22Rv1 (cell line): ENCODE results near the gene CD2AP.

Source experiments
- H3K27ac ChIP-seq: fragments of 450-650 bp; 2 replicates; pipeline ENCODE4 v1.5.1; 2017
- ZFX ChIP-seq: fragments of 450-650 bp; IDR thresholded peaks from 2 replicates; pipeline ENCODE4 v1.6.1; 2017; ENCODE audit warnings: antibody characterized with exemption, borderline replicate concordance
- TF ChIP-seq, protein P1 (sequence below): fragments of 450-650 bp; IDR thresholded peaks from 2 replicates; pipeline ENCODE4 v1.5.1; 2017; ENCODE audit warnings: mild to moderate bottlenecking

CD2AP gene

DNA sequence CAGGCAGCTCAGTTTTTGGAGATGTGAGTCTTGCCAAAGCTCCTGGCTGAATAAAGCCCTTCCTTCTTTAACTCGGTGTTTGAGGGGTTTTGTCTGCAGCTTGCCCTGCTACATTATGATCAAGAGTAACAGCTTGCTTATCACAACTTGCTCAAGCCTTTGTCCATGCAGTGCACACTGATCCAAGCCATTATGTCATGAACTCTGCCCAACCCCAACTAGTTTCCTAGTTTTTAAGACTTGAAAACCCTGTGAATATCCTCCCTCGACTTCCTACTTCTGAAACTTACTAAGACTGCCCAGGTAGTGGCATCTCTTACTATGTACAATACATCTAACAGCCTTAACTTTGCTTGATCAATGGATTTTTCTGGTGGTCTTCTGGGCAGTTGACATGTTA lies 170.4 kb downstream of the CD2AP start:
- no peak overlapping the region for H3K27ac ChIP-seq
- TF ChIP-seq, protein P1, sequence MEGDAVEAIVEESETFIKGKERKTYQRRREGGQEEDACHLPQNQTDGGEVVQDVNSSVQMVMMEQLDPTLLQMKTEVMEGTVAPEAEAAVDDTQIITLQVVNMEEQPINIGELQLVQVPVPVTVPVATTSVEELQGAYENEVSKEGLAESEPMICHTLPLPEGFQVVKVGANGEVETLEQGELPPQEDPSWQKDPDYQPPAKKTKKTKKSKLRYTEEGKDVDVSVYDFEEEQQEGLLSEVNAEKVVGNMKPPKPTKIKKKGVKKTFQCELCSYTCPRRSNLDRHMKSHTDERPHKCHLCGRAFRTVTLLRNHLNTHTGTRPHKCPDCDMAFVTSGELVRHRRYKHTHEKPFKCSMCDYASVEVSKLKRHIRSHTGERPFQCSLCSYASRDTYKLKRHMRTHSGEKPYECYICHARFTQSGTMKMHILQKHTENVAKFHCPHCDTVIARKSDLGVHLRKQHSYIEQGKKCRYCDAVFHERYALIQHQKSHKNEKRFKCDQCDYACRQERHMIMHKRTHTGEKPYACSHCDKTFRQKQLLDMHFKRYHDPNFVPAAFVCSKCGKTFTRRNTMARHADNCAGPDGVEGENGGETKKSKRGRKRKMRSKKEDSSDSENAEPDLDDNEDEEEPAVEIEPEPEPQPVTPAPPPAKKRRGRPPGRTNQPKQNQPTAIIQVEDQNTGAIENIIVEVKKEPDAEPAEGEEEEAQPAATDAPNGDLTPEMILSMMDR = no peak
- TF ChIP-seq ZFX = no peak

DNA sequence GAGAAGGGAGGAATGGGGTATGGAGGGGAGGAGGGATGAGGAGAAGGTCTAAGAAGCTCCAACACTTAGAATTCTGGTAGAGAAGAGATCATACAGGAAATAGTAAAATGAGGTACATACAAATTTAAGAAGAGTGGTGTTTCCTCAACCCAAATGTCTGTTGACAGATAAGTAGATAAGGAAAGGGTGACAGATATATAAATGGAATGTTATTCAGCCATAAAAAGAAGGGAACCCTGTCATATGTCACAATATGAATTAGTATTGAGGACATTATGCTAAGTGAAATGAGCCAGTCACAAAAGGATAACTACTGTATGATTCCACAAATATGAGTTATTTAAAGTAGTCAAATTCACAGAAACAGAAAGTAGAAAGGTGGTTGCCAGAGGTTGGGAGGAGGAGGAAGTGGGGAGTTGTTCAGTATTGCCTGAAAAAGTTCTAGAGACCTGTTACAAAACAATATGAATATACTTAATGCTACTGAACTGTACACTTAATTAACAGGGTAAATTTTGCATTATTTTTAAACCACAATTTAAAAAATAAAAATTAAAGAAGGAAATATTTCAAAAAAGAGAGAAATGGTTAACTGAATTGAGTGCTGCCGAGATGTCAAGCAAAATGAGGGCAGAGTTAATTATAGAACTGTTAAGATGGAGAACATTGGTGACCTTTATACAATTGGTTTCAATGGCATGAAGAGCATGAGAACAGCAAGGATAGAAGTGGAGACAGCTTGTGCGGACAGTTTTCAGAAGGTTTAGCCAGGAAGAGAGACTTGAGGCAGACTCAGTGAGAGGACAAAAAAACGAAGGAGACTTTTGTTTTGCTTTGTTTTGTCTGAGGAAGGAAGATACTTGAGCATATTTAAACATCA lies 173.2 kb downstream of the CD2AP start:
- TF ChIP-seq ZFX = no peak
- TF ChIP-seq, protein P1 = no peak
- H3K27ac ChIP-seq = no peak overlapping the region

DNA sequence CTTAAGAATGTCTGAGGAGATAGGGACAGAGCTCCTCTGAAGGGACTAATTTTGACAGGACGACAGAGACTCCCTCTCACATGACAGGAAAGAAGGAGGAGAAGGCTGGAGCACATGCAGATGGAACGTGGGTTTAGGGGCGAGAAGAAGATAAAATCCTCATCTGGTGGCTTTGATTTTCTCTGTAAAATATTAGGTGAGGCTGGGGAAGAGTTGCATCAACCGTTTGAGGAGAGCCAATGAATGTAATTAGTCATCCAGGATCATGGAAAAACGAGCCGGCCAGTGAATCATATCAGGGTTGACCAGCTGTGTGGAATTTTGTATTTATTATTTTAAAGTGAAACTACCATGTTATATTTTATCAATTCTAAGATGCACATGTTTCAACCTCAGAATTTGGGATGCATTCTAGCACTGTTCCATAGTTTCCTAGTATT lies 173.9 kb downstream of the CD2AP start:
- TF ChIP-seq ZFX = no peak
- TF ChIP-seq, protein P1 = no peak
- H3K27ac ChIP-seq = no peak overlapping the region

DNA sequence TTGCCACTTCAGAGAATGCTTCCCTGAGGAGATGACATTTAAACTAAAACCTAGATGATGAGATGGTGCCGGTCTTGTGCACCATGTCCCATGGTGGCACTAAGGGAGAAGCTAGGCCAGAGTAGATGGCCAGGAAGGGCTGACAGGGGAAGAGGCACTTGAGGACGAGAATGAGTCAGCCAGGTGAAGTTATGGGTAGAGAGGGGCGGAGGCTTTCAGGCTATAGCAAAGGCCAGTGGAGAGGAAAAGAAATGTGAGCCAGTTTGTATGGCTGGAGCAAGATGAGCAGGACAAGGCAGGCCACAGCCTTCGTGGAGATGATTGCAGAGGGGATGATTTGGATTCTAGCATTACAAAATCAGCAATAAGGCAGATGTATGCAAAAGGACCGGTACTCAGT lies 176.1 kb downstream of the CD2AP start:
- TF ChIP-seq, protein P1 = no peak
- no peak for TF ChIP-seq ZFX
- H3K27ac ChIP-seq = no peak overlapping the region

DNA sequence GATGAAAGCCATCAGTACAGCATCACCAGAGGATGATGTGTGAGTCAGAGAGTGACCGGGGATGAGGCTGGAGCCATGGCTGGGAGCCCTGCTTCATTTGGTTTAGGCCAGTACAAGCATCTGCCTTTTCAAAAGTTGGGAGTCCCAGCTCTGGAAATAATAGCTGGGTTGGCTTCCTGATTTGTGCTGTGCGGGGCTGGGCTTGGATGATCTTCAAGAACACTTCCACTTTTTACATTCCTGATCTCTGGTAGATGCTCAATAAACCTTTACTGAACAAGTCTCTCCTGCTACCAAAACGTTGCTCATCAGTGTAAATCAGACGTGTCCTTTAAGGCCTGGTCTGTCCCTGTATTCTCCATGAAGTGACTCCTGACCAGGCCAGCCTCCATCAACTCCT lies 176.7 kb downstream of the CD2AP start:
- TF ChIP-seq, protein P1 = no peak
- TF ChIP-seq ZFX = no peak
- H3K27ac ChIP-seq = no peak overlapping the region

DNA sequence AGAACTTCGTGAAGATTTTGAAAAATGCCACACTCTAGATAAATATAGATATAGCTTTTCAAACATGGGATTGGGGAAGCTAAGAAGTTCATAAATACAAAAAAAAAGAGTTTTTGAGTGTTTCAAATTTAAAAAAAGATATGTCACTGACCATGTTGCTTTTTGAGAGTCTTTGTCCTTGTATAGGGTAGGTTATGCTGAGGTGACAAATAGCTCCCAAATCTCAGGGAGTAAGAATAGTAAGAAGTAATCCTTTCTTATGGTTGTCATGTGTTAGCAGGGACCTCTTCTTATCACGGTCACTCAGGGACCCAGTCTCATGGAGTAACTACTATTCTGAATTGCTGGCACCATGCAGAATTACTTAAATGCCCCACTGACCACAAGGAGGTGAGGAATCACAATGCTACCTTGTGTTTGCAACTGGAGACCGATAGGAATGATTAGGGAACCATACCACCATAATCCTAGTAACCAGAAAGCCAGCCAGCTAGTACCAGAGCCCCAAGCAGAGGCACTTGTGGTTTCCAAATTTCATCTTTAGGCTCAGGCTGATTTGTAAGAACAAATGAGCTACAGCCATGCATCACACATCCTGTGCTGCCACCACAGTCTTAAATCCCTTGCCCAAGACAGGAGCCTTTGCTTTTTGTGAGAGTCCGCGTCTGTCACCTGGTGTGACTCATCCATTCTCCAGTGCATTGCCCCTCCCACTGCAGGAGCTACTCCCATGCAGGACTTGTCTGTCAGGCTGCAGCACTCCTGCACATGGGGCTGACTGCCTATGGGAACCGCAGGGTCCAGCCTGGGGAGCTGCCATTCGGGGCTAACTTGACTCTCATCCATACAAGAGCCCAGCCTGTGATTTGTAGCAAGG lies 178.4 kb downstream of the CD2AP start:
- H3K27ac ChIP-seq = no peak overlapping the region
- TF ChIP-seq, protein P1 = no peak
- TF ChIP-seq ZFX = no peak
